Muscle of leg (tissue), 11 donors: ENCODE data around the gene SIRPB2. TPM values are rescaled to one million over a fixed set of nuclear protein-coding genes. Genes with fewer than 3 reads are reported as not detected.
A peak's percentile ranks its signal among the peaks of the same experiment; 100 is the strongest.

Experiments used
- DNase-seq: peaks from one replicate; pipeline ENCODE4 v3.0.0; 2013
- H3K27ac ChIP-seq: one replicate; pipeline ENCODE4 v1.5.1; 2013; ENCODE audit warnings: mild to moderate bottlenecking, low read length, control low read depth
- H3K27me3 ChIP-seq: one replicate; pipeline ENCODE4 v1.6.1; 2013; ENCODE audit warnings: low read length; ENCODE audit not compliant: control insufficient read depth, insufficient read depth
- H3K36me3 ChIP-seq: one replicate; pipeline ENCODE4 v1.6.1; 2013; ENCODE audit warnings: low read length; ENCODE audit not compliant: control insufficient read depth, insufficient read depth
- H3K4me1 ChIP-seq: one replicate; pipeline ENCODE4 v1.6.1; 2013; ENCODE audit warnings: low read length; ENCODE audit not compliant: control insufficient read depth, insufficient read depth
- H3K4me3 ChIP-seq: one replicate; pipeline ENCODE4 v1.5.1; 2013; ENCODE audit warnings: low read length, control low read depth
- H3K9me3 ChIP-seq: replicated peaks from 2 replicates; pipeline ENCODE4 v1.6.1; 2013; ENCODE audit warnings: low read depth, low read length; ENCODE audit not compliant: control insufficient read depth
- WGBS: methylation state at CpG from one replicate; pipeline ENCODE4 v1.1.5; 2013; ENCODE audit warnings: missing lambda C conversion rate; ENCODE audit not compliant: insufficient coverage; 5-methylcytosine and 5-hydroxymethylcytosine counted together
- polyA plus RNA-seq, 8 donors: library from polyadenylated mRNA; unstranded; fragments of 120-200 nt; gene quantifications; one replicate each; pipeline versions ENCODE4 v1.2.1 to v1.2.3, GENCODE V29; 2013; ENCODE audit warnings: inconsistent platforms in 1 of 8, low replicate concordance in 1 of 8; ENCODE audit not compliant: insufficient read length in 8 of 8, insufficient read depth in 1 of 8
- total RNA-seq: library from RNA; stranded (reverse); fragments of 120-200 nt; gene quantifications from one replicate; pipeline ENCODE4 v1.2.4, GENCODE V29; 2013

Gene SIRPB2
- total and polyA plus RNA-seq, 9 donors: 0.84 to 2.4 (median 1.4) TPM

DNA sequence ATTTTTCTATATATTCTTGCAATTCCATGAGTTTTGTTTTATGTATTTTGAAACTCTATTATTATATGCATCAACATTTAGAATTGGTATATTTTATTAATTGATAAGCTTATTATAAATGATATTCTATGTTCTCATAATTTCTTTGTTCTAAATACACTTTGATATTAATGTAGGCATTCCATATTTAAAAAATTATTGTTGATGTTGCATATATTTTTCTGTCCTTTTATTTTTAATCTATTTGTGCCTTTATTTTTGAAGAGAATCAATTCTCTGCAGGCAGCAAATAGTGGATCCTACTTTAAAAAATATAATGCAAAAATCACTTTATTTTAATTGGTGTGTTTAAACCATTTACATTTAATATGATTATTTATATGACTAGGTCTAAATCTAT lies 36.7 kb upstream of the SIRPB2 start:
- no peak for DNase-seq
- H3K27ac ChIP-seq: no peak overlapping the region
- no peaks in the 10 kb centered on the region for H3K4me1 ChIP-seq
- H3K36me3 ChIP-seq: no peaks in the 10 kb centered on the region
- H3K27me3 ChIP-seq: no peaks in the 10 kb centered on the region
- H3K4me3 ChIP-seq: no peak overlapping the region
- H3K9me3 ChIP-seq: peaks cover 3% of the 10 kb centered on the region

- Histone ChIP-seq H3K27me3 (no peaks in the 10 kb centered on the region), H3K4me3 (no peak overlapping the region), H3K9me3 (peaks cover 3% of the 10 kb centered on the region), H3K36me3 (no peaks in the 10 kb centered on the region), H3K4me1 (no peaks in the 10 kb centered on the region), H3K27ac (no peak overlapping the region)
- DNase-seq: no peak
These were observed 35.7 kb upstream of the SIRPB2 start for GRCh38 chr20:1526896-1527295.

- Histone ChIP-seq H3K27me3 (no peaks in the 10 kb centered on the region), H3K4me1 (no peaks in the 10 kb centered on the region), H3K9me3 (peaks cover 3% of the 10 kb centered on the region), H3K27ac (no peak overlapping the region), H3K36me3 (no peaks in the 10 kb centered on the region), H3K4me3 (no peak overlapping the region)
- WGBS: no CpG with 5 or more reads among the region's 1 CpG
- DNase-seq: no peak
These were observed 35.1 kb upstream of the SIRPB2 start for GRCh38 chr20:1526310-1526709.

DNA sequence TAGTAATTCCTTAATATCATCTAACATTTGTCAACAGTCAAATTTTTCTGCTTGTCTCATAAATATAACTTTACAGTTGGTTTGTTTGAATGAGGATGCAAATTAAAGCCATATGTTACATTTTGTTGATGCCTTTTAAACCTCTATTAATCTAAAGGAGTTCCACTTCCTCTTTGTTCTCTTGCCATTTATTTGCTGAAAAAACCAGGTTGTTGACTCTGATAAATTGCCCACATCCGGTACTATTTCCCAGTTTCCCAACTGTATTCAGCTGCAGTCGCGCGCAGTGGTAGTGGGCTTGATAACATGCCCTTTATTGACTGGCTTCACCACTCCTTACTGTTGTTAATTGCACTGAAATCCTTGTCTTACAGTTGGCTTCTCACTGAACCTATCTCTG lies 32.8 kb upstream of the SIRPB2 start:
- WGBS: 23% methylated on average over 4 of the region's 4 CpGs
- Histone ChIP-seq H3K4me3 (no peak overlapping the region), H3K36me3 (no peaks in the 10 kb centered on the region), H3K4me1 (no peaks in the 10 kb centered on the region), H3K27me3 (no peaks in the 10 kb centered on the region), H3K27ac (no peak overlapping the region), H3K9me3 (peaks cover 3% of the 10 kb centered on the region)
- DNase-seq: peak; percentile 26

- H3K4me3 ChIP-seq: no peak overlapping the region
- 73% methylated on average over 3 of the region's 5 CpGs for WGBS
- no peaks in the 10 kb centered on the region for H3K36me3 ChIP-seq
- H3K4me1 ChIP-seq: no peaks in the 10 kb centered on the region
- H3K9me3 ChIP-seq: no peaks in the 10 kb centered on the region
- DNase-seq: no peak
- peaks cover 5% of the 10 kb centered on the region for H3K27me3 ChIP-seq
- no peak overlapping the region for H3K27ac ChIP-seq
These were observed 25.8 kb upstream of the SIRPB2 start for GRCh38 chr20:1517010-1517409.

GRCh38 chr20:1513801-1514200 lies 22.6 kb upstream of the SIRPB2 start:
- no peaks in the 10 kb centered on the region for H3K9me3 ChIP-seq
- WGBS: no CpG with 5 or more reads among the region's 1 CpG
- DNase-seq: no peak
- H3K4me1 ChIP-seq: peaks cover 3% of the 10 kb centered on the region
- no peak overlapping the region for H3K27ac ChIP-seq
- no peaks in the 10 kb centered on the region for H3K36me3 ChIP-seq
- no peak overlapping the region for H3K4me3 ChIP-seq
- peaks cover 5% of the 10 kb centered on the region for H3K27me3 ChIP-seq

GRCh38 chr20:1509237-1509636 lies 18.0 kb upstream of the SIRPB2 start:
- Histone ChIP-seq H3K36me3 (no peaks in the 10 kb centered on the region), H3K4me1 (peaks cover 3% of the 10 kb centered on the region), H3K27ac (no peak overlapping the region), H3K4me3 (no peak overlapping the region), H3K27me3 (peaks cover 4% of the 10 kb centered on the region), H3K9me3 (no peaks in the 10 kb centered on the region)
- DNase-seq: peak; percentile 17
- WGBS: 23% methylated on average over 6 of the region's 9 CpGs

- H3K27ac ChIP-seq: no peak overlapping the region
- H3K27me3 ChIP-seq: peaks cover 4% of the 10 kb centered on the region
- DNase-seq: no peak
These were observed 17.4 kb upstream of the SIRPB2 start for GRCh38 chr20:1508574-1508973.

GRCh38 chr20:1507276-1507675 lies 16.1 kb upstream of the SIRPB2 start:
- no CpG with 5 or more reads among the region's 3 CpGs for WGBS
- Histone ChIP-seq H3K27me3 (peaks cover 2% of the 10 kb centered on the region), H3K4me3 (no peak overlapping the region), H3K4me1 (peaks cover 3% of the 10 kb centered on the region), H3K27ac (no peak overlapping the region), H3K9me3 (no peaks in the 10 kb centered on the region), H3K36me3 (no peaks in the 10 kb centered on the region)
- DNase-seq: no peak

More at GRCh38 chr20:1508574-1508973, 17.4 kb upstream of the SIRPB2 start:
- H3K4me3 ChIP-seq: no peak overlapping the region
- peaks cover 3% of the 10 kb centered on the region for H3K4me1 ChIP-seq
- H3K36me3 ChIP-seq: no peaks in the 10 kb centered on the region
- no peaks in the 10 kb centered on the region for H3K9me3 ChIP-seq

DNA sequence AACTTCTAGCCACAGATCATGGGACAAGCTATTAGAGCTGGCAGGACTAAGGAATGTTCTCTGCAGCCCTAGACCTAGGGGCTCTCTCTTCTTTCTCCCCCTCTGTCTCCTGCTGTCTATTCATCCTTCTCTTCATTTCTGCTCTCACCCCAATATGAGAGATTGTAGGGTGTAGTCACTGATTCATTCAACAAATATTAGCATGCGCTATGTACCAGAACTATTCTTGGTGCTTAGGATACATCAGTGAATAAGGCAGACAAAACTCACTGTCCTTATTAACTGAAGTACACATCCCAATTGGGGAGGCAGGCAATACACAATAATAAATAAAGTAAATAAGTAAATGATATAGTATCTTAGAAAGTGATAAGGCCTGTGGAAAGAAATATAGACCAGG lies 14.7 kb upstream of the SIRPB2 start:
- WGBS: no CpG with 5 or more reads among the region's 1 CpG
- no peak overlapping the region for H3K4me3 ChIP-seq
- no peaks in the 10 kb centered on the region for H3K9me3 ChIP-seq
- H3K27me3 ChIP-seq: peaks cover 2% of the 10 kb centered on the region
- no peak overlapping the region for H3K27ac ChIP-seq
- no peaks in the 10 kb centered on the region for H3K4me1 ChIP-seq
- no peaks in the 10 kb centered on the region for H3K36me3 ChIP-seq
- no peak for DNase-seq

DNA sequence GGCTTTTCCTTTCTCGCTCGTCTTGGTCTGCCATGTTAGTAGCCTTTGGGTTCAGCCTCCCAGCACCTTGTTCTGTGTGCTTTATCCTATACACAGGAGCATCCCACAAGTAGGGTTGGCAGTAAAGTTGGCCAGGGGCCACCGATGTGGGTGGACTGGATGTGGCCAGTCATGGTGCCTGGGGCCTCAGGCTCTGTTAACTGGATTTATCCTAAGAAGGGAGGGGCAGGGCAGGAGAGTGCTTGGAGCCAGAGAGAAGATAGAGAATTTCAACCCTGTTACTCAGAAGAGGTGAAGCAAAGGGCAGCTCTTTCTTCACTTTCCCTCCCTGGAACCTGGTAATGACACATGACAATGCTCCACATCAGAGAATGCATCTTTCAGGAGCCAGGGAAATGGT lies 14.1 kb upstream of the SIRPB2 start:
- peaks cover 2% of the 10 kb centered on the region for H3K27me3 ChIP-seq
- H3K27ac ChIP-seq: no peak overlapping the region
- H3K36me3 ChIP-seq: no peaks in the 10 kb centered on the region
- H3K4me1 ChIP-seq: no peaks in the 10 kb centered on the region
- WGBS: 100% methylated on average over 1 of the region's 3 CpGs
- no peak overlapping the region for H3K4me3 ChIP-seq
- no peaks in the 10 kb centered on the region for H3K9me3 ChIP-seq
- DNase-seq: no peak
